HG03520 (cell line): ENCODE data around the gene RNPEPL1.
"Not testable (repeated sequence)": the region's sequence is repeated elsewhere in the genome, so short reads cannot be mapped to it uniquely, and the experiment has no call there.

Experiments used
- ATAC-seq: cut with Tn5 transposase; IDR thresholded peaks from one replicate; pipeline ENCODE4 v1.9.1; 2021; ENCODE audit warnings: mild to moderate bottlenecking, moderate library complexity; ENCODE audit not compliant: unreplicated experiment

RNPEPL1 gene

DNA sequence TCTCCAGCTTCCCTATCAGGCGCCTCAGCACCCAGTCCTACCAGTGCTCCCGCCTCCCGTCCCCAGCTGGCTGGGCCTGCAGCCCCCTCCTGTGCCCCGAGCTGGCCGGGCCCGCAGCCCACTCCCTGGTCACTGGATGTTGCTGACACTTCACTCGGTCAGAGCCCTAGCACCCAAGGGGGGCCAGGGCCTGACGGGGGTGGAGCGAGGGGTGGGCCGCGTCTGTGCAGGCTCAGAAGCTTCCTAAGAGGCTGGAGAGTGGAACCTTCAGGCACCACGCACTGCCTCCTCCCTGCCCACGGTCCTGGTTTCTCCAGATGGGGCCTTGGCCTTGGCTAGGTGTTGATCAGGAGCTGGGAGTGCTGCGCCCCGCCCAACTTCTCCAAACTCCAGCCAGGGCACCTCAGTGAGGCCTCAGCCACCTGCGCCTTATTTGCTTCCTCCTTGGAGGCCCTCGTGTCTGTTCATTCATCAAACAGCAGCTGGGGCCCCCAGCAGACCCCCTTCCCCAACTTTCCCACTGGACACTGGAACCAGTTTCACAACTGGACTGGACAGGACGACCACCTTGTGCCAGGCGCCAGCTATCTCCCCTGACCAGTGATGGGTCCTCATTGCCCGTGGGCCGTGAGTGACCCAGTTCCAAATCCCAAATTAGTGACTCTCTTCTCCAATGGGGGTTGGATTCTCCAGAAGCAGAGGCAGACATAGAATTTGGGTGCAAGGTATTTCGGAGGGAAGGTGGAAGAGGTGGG is 35.0 kb downstream of the RNPEPL1 start:
- no peak for ATAC-seq

DNA sequence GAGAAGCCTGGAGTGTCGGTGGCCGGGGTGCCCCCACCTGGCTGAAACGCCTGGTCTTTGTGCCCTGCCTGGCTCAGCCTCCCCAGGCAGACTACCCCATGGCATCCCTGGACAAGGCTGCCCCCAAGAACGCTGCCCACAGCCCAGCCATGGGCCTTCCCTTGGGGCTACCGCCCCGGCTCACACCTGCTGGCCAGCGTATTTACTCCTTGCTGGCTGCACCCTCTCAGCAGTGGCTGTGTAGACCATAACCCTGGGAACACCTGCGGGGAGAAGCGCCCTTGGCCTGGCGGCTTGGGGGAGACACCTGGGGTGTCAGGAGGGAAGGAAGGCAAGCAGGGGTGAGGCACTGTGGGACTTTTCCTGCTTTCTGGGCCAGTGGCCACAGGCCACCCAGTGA is 35.6 kb downstream of the RNPEPL1 start:
- ATAC-seq = no peak

DNA sequence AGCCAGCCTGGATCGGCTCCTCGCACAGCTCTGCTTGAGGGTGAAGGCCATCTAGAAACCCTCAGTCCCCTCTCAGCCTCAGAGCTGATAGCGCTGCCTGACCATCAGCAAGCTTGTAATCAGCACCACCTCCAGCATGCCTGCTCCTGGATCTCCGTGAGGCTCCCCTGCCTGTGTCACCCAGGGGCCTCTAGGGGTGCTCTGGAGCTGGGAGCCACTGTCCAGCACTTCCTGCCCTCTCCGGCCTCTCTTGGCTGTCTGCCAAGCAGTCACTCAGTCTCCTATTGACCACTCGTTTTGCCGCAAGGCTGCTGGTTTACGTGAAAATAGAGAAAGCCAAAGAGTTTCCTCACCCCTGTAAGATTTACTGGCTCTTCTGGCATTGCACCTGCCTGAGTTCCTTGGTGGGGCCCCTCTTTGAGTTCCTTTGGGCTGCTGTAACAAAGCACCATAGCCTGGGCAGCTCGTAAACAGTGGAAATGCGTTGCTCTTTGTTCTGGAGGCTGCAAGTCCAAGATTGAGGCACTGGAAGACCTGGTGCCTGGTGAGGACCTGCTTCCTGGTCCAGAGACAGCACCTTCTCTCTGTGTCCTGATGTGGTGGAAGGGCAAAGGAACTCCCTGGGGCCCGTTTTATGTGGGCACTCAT is 36.1 kb downstream of the RNPEPL1 start:
- no peak for ATAC-seq

DNA sequence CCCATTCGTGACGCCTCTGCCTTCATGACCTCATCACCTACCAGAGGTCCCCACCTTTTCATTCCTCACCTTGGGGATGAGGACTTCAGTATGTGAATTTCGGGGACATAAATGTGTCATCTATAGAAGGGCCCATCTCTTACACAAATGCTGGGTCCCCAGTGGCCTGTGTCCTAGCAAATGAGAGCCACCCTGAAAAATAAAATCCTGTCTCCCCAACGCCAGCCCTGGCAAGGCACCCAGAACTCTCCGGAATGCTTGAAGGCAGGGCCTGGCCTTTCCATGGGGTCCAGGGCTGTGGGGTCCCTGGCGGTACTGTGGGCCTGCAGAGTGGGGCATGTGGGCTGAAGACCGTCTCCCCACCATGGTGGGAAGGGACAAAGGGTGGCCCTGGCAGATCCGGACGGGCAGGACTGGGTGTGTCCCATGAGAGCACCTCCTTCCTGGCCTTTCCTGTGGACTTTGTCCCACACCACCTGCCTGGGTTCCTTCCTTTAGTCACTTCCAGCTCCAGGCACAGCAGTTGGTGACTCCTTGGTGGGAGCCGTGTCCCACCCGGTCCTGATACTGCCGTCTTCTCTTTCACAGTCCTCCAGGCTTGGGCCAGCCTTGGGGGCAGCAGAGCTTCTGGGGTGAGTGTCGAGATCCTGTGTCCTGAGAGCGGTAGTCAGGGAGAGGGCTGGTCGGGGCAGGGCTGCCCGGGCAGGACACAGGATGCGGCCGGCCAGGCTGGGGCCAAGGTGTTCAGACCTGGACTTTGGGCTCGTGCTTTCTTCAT is 36.8 kb downstream of the RNPEPL1 start:
- ATAC-seq = no peak

DNA sequence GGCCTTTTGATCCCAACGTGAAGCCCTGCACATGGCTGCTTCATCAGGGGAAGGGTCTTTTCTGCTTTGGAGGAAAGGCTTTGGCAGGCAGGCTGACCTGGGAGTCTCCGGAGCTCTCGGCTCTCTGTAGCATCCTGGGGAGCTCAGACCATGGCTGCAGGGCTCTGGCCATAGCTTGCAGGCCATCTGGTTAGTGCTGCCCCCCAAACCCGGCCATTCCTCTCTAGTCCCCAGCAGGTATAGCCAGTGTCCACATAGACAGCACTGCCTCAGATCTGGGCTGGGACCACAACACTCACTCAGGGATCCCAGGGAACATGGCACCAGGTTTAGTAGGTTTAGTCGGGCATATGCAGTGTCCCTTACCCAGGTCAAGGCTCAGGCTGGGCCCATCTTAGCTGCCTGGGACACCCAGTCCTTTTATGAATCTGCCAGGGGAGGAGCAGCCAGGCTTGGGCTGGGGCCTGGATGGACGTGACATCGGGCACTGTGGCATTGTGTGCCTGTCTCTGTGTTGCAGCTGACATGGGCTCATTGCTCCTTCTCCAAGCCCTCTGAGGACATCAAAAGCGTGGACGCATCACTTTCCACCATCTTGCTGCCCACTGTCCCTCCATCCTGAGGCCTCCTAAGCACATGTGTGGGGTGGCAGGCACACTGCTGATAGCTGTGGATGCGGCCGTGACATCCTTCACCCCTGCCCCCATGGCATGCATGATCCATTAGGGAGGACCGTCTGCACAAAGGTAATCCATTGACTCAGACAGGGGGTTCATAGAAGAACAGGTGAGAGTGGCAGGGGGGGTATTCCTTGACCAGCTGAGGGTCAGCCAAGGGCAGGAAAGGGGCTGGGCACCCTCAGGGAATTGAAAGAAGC is 37.8 kb downstream of the RNPEPL1 start:
- no peak for ATAC-seq

DNA sequence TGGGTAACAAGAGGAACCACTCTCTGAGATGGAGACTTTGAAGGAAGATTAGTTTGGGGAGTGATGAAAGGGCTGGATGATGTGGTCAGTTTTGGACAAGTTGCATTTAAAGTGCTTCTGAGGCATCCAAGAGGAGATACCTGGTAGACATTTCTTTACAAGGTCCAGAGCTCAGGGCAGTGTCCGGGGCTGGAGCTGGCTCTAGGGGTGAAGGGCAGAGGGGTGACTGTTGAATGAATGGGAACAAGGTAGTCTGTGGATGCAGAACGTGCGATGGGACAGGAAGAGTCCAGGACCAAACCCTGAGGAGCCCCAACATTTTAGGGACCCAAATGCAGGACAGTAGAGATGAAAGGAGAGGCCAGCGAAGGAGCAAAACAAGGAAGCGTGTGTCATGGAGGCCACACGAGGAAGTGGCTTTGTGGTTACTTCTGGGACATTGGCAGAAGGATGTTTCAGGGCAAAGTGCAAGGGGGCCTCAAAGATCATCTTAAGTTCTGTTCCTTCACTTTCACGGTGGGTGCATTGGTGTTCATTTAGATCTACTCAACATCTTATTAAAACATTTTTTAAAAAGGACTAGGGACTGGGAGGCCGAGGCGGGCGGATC is 43.4 kb downstream of the RNPEPL1 start:
- ATAC-seq = no peak

DNA sequence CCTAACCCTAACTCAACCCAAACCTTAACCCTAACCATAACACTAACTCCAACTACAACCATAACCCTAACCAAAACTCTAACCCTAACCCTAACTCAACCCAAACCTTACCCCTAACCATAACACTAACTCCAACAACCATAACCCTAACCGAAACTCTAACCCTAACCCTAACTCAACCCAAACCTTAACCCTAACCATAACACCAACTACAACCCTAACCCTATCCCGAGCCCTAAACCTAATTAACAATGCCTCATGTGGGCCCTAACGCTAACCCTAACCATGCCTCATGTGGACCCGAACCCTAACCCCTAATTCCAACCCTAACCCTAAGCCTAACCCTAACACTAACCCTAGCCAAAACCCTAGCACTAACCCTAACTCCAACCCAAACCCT is 45.5 kb downstream of the RNPEPL1 start:
- ATAC-seq = no peak

DNA sequence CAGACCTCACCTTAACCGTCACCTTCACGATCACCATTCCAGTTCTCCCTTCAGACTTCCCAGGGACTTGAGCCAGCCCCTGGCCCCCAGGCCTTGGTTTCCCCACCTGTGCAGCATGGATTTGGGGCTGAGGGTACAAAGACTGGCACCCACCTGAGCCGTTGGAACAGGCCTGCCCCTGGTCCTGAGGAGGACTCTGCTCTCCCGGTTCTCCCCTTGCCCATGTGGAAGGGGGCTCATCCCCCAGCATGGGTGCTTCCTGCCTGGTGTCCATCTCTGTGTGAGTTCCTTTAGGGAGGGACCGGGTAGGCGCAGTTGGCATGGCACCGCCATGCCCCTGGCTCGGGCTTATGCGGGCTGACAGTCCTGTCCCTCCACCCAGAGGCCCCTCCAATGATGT is 46.1 kb downstream of the RNPEPL1 start:
- no peak for ATAC-seq

DNA sequence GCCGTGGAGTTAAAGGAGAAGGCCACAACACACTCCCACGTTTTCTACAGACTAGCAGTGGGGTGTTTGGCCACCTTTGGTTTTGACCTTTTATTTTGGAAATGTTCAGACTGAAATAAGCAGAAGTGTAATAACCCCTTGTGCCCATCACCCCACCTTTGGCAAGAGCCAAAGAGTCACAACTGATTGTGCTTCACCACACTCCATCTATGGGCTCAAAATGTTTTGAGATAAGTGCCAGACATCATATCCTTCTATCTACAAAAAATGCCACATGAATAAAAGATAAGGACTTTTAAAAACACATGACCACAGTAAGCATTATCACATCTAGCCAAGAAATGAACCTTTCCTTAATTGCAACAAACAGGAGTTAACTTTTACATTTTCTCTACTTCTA is 47.1 kb downstream of the RNPEPL1 start:
- ATAC-seq = no peak

DNA sequence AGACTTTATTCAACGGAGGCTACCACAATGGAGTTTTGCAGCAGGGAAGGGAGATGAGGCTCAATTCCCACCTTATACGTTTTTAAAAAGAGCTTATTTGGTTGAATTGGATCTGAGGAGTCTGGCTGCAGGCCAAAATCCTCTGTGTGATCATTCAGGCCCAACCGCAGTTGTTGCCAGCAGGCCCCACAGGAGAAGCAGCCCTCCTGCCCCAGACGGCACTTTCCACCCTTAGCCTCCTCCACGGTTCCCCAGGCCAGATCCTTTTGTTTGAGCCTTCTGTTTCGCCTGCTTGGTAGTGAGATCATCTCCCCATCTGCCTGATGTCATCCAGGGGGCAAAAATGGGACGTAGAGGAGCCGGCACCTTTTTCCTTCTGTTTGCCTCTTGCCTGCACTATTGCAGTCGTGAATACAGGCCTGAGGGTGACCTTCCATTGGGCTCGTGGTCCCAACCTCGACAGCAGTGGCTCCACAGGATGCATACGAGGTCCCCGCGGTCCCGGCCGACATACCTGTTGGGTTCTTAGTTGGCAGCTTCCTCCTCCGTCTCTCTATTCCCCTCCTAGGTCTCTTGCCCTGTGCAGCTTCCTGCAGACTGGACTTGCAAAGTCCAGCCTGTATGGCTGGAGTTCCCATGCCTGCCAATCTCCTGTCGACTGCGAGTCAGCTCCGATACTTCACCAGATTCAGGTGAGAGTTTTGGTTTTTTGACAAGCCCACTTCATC is 47.7 kb downstream of the RNPEPL1 start:
- no peak for ATAC-seq

DNA sequence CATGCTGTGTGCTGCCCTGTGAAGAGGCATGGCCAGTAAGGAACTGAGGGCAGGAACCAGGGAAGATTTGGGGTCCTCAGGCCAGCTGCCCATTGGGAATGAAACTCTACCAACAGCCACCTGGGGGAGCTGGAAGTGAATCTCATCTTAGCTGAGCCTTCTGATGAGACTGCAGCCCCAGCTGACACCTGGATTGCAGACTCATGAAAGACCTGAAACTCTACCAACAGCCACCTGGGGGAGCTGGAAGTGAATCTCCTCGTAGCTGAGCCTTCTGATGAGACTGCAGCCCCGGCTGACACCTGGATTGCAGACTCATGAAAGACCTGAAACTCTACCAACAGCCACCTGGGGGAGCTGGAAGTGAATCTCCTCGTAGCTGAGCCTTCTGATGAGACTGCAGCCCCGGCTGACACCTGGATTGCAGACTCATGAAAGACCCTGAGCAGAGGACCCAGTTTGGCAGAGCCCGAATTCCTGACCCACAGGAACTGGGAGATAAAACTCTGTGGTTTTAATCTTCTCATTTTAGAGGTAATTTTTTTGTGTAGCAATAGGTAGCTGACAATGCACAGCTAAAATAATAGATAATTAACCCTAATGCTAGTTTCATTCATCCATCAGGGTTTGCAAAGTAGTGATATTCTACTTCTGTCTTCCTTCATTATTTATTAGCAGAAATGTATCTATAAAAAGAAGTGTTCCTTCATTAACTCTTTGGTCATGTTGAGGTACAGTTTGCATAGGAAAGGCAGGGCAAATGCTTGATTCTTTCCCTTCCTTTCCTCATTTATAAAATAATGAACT is 48.8 kb downstream of the RNPEPL1 start:
- not testable (repeated sequence) for ATAC-seq

DNA sequence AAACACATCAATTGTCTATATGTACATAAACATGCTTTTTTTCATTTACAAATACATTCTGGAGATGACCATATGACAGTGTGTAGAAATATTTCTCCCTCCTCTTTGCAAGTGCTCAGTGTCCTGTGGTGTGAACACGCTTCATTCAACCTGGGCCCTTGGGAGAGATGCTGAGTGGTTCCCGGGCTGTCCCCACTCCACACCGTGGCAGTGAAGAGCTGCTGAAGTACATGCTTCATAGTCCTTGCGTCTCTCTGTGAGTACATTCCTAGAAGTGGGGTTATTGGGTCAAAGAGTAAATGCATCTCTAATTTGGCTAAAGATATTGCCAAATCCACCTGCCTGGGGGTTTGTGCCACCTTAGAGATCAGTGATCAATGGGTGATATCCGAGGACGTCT is 50.5 kb downstream of the RNPEPL1 start:
- ATAC-seq = no peak

DNA sequence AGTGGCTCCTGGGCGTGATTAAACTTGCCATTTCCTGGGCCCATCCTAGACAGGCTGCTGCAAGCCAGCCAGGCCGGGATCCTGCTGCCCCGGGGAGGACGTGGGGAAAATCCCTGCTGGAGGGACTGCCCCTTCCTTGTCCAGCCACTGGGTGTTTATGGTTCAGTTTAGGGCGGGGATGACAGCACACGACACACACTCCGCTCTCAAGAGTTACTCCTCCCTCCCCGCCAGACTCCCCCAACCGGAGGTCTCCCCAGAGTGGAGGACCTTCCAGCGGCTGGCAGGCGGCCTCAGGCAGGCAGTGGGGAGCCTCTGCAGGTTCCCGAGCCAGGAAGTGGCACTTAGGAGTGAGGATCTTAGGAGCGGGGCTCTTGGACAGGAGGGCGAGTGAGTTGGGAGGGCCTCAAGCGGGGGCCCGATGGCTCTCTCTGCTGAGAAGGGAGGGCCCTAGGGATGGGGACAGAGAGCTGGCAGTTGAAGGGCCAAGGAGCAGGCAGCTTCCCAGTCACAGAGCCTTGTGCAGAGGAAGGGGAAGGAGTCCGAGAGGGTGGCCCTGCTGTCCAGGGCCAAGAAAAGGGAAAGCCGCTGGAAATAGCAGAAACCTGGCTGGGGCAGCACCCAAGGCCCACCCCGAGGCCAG is 51.3 kb downstream of the RNPEPL1 start:
- ATAC-seq = no peak

DNA sequence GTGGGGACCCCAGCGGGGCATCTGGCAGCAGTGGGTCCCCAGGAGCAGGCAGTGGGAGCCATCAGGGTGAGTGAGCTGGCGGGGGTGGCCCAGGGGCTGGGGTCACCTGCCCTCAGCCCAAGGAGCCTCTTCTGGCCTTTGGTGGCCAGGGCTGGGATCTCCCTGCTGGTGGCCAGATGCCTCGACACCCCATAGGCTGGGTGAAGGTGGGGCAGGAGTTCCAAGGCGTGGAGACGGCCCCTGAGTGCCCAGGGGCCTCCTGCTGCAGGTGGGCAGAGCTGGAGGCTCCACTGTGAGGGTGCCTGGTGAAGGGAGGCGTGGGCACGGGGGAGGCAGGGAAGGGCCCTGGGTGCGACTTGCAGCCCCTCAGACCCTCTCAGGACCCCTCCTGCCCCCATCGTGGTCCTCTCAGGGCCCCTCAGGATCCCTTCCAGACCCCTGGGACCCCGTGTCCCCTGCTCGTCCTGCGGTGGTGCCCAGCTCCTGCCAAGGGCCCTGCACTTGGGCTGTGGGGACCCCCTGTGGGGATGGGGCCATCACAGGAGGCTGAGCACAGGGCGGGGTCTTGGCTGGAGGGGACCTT is 52.0 kb downstream of the RNPEPL1 start:
- no peak for ATAC-seq

DNA sequence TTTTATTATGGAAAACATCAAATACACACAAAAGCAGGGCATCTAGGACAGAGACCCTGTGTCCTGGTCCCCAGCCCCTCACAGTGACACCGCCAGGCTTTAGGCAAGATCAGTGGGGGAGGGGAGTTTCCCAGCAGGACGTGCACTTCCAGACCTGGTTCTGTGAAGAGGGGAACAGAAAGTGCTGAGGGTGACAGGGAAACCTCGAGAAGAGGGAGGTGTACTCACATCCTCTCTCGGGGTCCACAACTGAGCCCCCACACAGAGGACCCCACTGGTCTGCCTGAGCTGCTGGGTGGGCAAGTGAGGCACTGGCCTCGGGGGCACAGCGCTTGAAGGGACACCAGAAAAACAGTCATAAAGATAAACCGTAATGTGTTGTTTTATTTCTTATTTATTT is 52.6 kb downstream of the RNPEPL1 start:
- ATAC-seq = no peak

DNA sequence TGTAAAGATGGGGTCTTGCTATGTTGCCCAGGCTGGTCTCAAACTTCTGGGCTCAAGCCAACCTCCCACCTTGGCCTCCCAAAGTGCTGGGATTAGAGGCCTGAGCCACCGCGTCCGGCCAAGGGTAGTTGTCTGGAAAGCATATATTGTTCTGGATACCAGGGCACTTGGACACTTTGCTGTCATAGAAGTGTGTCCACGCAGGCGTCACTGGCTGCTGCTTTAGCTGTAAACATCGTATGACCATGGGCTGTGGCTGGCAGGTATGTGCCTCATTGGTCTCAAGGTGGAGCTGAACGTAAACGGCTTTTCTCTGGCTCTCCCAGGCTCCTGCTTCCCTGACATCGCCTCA is 53.8 kb downstream of the RNPEPL1 start:
- no peak for ATAC-seq

DNA sequence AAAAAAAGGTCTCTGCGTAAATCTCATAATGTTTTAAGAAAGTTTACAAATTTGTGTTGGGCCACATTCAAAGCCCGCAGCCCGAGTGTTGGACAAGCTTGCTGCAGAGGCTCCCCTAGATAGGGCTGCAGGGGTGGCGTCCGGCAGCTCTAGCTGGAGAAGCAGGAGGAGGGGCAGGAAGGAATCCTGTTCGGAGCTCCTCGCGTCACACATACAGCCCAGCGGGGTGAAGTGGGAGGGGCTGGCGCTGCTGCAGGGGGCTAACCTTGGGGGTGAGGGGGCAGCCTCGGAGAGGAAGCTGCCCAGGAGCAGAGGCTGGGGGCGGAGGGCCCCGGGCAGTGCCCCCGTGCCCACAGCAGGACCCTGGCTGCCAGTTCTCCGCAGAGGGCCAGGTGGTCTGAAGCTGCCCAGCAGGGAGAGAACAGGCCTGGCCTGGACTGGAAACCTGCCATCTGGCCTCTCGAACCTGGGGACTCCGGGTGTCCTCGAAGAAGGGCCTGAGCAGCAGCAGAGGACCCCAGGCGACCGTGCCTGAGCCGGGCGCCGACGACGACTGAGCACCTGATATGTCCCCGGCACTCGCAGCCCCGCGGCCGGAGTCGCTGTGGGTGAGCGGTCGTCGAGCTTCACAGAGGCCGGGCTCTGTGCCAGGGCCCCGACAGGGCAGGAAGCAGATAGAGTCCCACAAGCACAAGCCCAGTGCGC is 54.4 kb downstream of the RNPEPL1 start:
- ATAC-seq = no peak

DNA sequence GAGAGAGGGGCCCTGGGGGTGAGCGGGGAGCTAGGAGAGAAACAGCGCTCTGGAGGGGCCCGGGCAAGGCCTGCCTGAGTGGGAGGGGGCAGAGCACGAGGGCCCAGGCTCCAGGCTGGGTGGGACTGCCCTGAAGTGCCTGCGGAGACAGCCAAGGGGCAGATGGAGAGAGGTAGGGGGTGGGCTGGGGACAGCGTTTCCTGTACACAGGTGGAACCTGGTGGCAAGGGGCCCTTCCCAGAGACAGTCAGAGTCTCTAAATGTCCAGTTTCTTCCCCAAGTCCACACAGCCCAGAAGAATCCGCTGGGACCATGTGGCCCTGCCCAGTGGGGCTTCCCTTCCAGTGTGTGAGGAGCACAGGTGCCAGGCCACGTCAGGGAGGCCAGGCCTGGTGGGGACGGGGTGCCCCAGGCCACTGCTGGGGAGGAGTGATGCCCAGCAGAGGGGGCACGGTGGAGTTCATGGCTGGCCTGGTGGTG is 55.3 kb downstream of the RNPEPL1 start:
- ATAC-seq = no peak
